Fibroblast of skin of right quadriceps (primary cell): ENCODE results near the gene SYNE1.

Experiments used
- DNase-seq: peaks from one replicate; pipeline ENCODE4 v3.0.0-alpha.2; 2013

The SYNE1 gene

GRCh38 chr6:152404936-152405595 lies 232.1 kb downstream of the SYNE1 start:
- no peak for DNase-seq

GRCh38 chr6:152404086-152404857 lies 232.9 kb downstream of the SYNE1 start:
- DNase-seq, result no peak

- DNase-seq, result no peak
Measured at GRCh38 chr6:152402791-152403190, 234.4 kb downstream of the SYNE1 start.

- peak; percentile 8 for DNase-seq
Measured at GRCh38 chr6:152401978-152402377, 235.2 kb downstream of the SYNE1 start.

GRCh38 chr6:152399399-152399798 lies 237.8 kb downstream of the SYNE1 start:
- DNase-seq, result no peak

GRCh38 chr6:152398993-152399392 lies 238.2 kb downstream of the SYNE1 start:
- DNase-seq, result no peak

GRCh38 chr6:152398316-152398715 lies 238.8 kb downstream of the SYNE1 start:
- no peak for DNase-seq

- DNase-seq, result no peak
Measured at GRCh38 chr6:152394303-152394702, 242.9 kb downstream of the SYNE1 start.

GRCh38 chr6:152391179-152391880 lies 245.8 kb downstream of the SYNE1 start:
- no peak for DNase-seq

GRCh38 chr6:152387091-152387490 lies 250.1 kb downstream of the SYNE1 start:
- DNase-seq, result no peak

GRCh38 chr6:152386131-152386530 lies 251.0 kb downstream of the SYNE1 start:
- DNase-seq, result no peak

GRCh38 chr6:152380993-152381898 lies 255.9 kb downstream of the SYNE1 start:
- DNase-seq, result peak; percentile 98

GRCh38 chr6:152380351-152380767 lies 256.8 kb downstream of the SYNE1 start:
- peak; percentile 91 for DNase-seq

- no peak for DNase-seq
Measured at GRCh38 chr6:152379423-152379822, 257.7 kb downstream of the SYNE1 start.

GRCh38 chr6:152378169-152378568 lies 259.0 kb downstream of the SYNE1 start:
- DNase-seq, result peak; percentile 57

- no peak for DNase-seq
Measured at GRCh38 chr6:152375197-152375596, 262.0 kb downstream of the SYNE1 start.

- DNase-seq, result no peak
Measured at GRCh38 chr6:152372945-152373344, 264.2 kb downstream of the SYNE1 start.

- no peak for DNase-seq
Measured at GRCh38 chr6:152371775-152372174, 265.4 kb downstream of the SYNE1 start.

- no peak for DNase-seq
Measured at GRCh38 chr6:152368751-152369624, 268.2 kb downstream of the SYNE1 start.

- DNase-seq, result no peak
Measured at GRCh38 chr6:152364866-152365265, 272.3 kb downstream of the SYNE1 start.

GRCh38 chr6:152360034-152360433 lies 277.1 kb downstream of the SYNE1 start:
- DNase-seq, result no peak

GRCh38 chr6:152356662-152357061 lies 280.5 kb downstream of the SYNE1 start:
- DNase-seq, result peak; percentile 17
